ENCODE measurements around the gene APCDD1.
"Not testable (repeated sequence)": the region's sequence is repeated elsewhere in the genome, so short reads cannot be mapped to it uniquely, and the experiment has no call there.

APCDD1 gene

GRCh38 chr18:10530002-10530401 is 75.6 kb downstream of the APCDD1 start:
- DNase-seq: no peak

GRCh38 chr18:10530852-10531251 is 76.4 kb downstream of the APCDD1 start:
- DNase-seq: no peak

- no peak for DNase-seq
These were observed 78.7 kb downstream of the APCDD1 start for GRCh38 chr18:10533111-10533510.

GRCh38 chr18:10536280-10536679 is 81.8 kb downstream of the APCDD1 start:
- no peak for DNase-seq

GRCh38 chr18:10537765-10538164 is 83.3 kb downstream of the APCDD1 start:
- no peak for DNase-seq

- not testable (repeated sequence) for DNase-seq
These were observed 84.7 kb downstream of the APCDD1 start for GRCh38 chr18:10539124-10539523.
